ENCODE measurements around the gene CYP26B1.

- TF ChIP-seq CTCF (IDR thresholded peaks at IDR 0.05), result peak in 1 of 4 experiments; percentile 26
- TF ChIP-seq POLR2A (IDR thresholded peaks at IDR 0.05), result no peak
Observed at GRCh38 chr2:72116081-72116533, 31.6 kb downstream of the CYP26B1 start.

All from prostate gland (tissue), 2 donors.